HEK293 (cell line): ENCODE measurements around the gene FUBP1.

Experiments used
- FEZF1 ChIP-seq: fragments of 450-650 bp; formaldehyde crosslinking; IDR thresholded peaks from 2 replicates; pipeline ENCODE4 v1.5.1; 2016; ENCODE audit warnings: missing biosample characterization, missing genetic modification characterization
- GLI4 ChIP-seq: fragments of 450-650 bp; formaldehyde crosslinking; IDR thresholded peaks from 2 replicates; pipeline ENCODE4 v1.5.1; 2016; ENCODE audit warnings: missing biosample characterization, missing genetic modification characterization
- GLIS1 ChIP-seq: fragments of 450-650 bp; formaldehyde crosslinking; IDR thresholded peaks from 2 replicates; pipeline ENCODE4 v1.5.1; 2016; ENCODE audit warnings: missing biosample characterization, missing genetic modification characterization
- PRDM10 ChIP-seq: fragments of 450-650 bp; formaldehyde crosslinking; IDR thresholded peaks from 2 replicates; pipeline ENCODE4 v1.5.1; 2016; ENCODE audit warnings: missing biosample characterization, missing genetic modification characterization
- REST ChIP-seq: fragments of 450-650 bp; formaldehyde crosslinking; IDR thresholded peaks from 2 replicates; pipeline ENCODE4 v1.5.1; 2016; ENCODE audit warnings: missing biosample characterization, missing genetic modification characterization
- SCRT1 ChIP-seq: fragments of 450-650 bp; formaldehyde crosslinking; IDR thresholded peaks from 2 replicates; pipeline ENCODE4 v1.5.1; 2016; ENCODE audit warnings: missing biosample characterization, missing genetic modification characterization, borderline replicate concordance
- ZNF112 ChIP-seq: fragments of 450-650 bp; formaldehyde crosslinking; IDR thresholded peaks from 2 replicates; pipeline ENCODE4 v1.5.0; 2017; ENCODE audit warnings: missing biosample characterization, missing genetic modification characterization
- ZNF169 ChIP-seq: fragments of 450-650 bp; formaldehyde crosslinking; IDR thresholded peaks from 2 replicates; pipeline ENCODE4 v1.5.1; 2016; ENCODE audit warnings: missing biosample characterization, missing genetic modification characterization
- ZNF174 ChIP-seq: fragments of 450-650 bp; formaldehyde crosslinking; IDR thresholded peaks from 2 replicates; pipeline ENCODE4 v1.5.0; 2017; ENCODE audit warnings: missing biosample characterization, mild to moderate bottlenecking, missing genetic modification characterization
- ZNF18 ChIP-seq: fragments of 450-650 bp; formaldehyde crosslinking; IDR thresholded peaks from 2 replicates; pipeline ENCODE4 v1.5.1; 2016; ENCODE audit warnings: missing biosample characterization, missing genetic modification characterization
- ZNF202 ChIP-seq: fragments of 450-650 bp; formaldehyde crosslinking; IDR thresholded peaks from 2 replicates; pipeline ENCODE4 v1.5.1; 2016; ENCODE audit warnings: missing biosample characterization, missing genetic modification characterization, borderline replicate concordance
- ZNF211 ChIP-seq: fragments of 450-650 bp; formaldehyde crosslinking; IDR thresholded peaks from 2 replicates; pipeline ENCODE4 v1.5.1; 2016; ENCODE audit warnings: low read depth, missing biosample characterization, missing genetic modification characterization
- ZNF266 ChIP-seq: fragments of 450-650 bp; formaldehyde crosslinking; IDR thresholded peaks from 2 replicates; pipeline ENCODE4 v1.5.1; 2016; ENCODE audit warnings: missing biosample characterization, missing genetic modification characterization, low read depth
- ZNF292 ChIP-seq: fragments of 450-650 bp; formaldehyde crosslinking; IDR thresholded peaks from 2 replicates; pipeline ENCODE4 v1.5.1; 2016; ENCODE audit warnings: low read depth, missing biosample characterization, missing genetic modification characterization, borderline replicate concordance
- ZNF366 ChIP-seq: fragments of 450-650 bp; formaldehyde crosslinking; conservative IDR thresholded peaks from 2 replicates; pipeline ENCODE4 v1.5.1; 2016; ENCODE audit warnings: missing biosample characterization, missing genetic modification characterization
- ZNF37A ChIP-seq: fragments of 450-650 bp; IDR thresholded peaks from 2 replicates; pipeline ENCODE4 v1.5.1; 2018; ENCODE audit warnings: missing biosample characterization, missing genetic modification characterization
- ZNF449 ChIP-seq: fragments of 450-650 bp; formaldehyde crosslinking; IDR thresholded peaks from 2 replicates; pipeline ENCODE4 v1.5.1; 2017; ENCODE audit warnings: missing biosample characterization, mild to moderate bottlenecking, missing genetic modification characterization, moderate library complexity
- ZNF513 ChIP-seq: fragments of 450-650 bp; IDR thresholded peaks from 2 replicates; pipeline ENCODE4 v1.5.1; 2018; ENCODE audit warnings: missing biosample characterization, missing genetic modification characterization
- ZNF529 ChIP-seq: fragments of 450-650 bp; formaldehyde crosslinking; IDR thresholded peaks from 2 replicates; pipeline ENCODE4 v1.5.1; 2017; ENCODE audit warnings: missing genetic modification characterization, missing biosample characterization; ENCODE audit not compliant: insufficient replicate concordance
- ZNF560 ChIP-seq: fragments of 450-650 bp; formaldehyde crosslinking; IDR thresholded peaks from 2 replicates; pipeline ENCODE4 v1.5.1; 2017; ENCODE audit warnings: missing biosample characterization, missing genetic modification characterization, borderline replicate concordance
- ZNF561 ChIP-seq: fragments of 450-650 bp; IDR thresholded peaks from 2 replicates; pipeline ENCODE4 v1.5.1; 2018; ENCODE audit warnings: missing biosample characterization, missing genetic modification characterization, borderline replicate concordance
- ZNF610 ChIP-seq: fragments of 450-650 bp; formaldehyde crosslinking; IDR thresholded peaks from 2 replicates; pipeline ENCODE4 v1.5.1; 2016; ENCODE audit warnings: missing biosample characterization, missing genetic modification characterization, borderline replicate concordance
- ZNF629 ChIP-seq: fragments of 450-650 bp; formaldehyde crosslinking; IDR thresholded peaks from 2 replicates; pipeline ENCODE4 v1.5.1; 2017; ENCODE audit warnings: missing biosample characterization, missing genetic modification characterization
- ZNF660 ChIP-seq: fragments of 450-650 bp; IDR thresholded peaks from 2 replicates; pipeline ENCODE4 v1.5.1; 2018; ENCODE audit warnings: missing biosample characterization, mild to moderate bottlenecking, missing genetic modification characterization
- ZNF707 ChIP-seq: fragments of 450-650 bp; formaldehyde crosslinking; IDR thresholded peaks from 2 replicates; pipeline ENCODE4 v1.5.1; 2016; ENCODE audit warnings: missing biosample characterization, missing genetic modification characterization
- ZNF776 ChIP-seq: fragments of 450-650 bp; formaldehyde crosslinking; IDR thresholded peaks from 2 replicates; pipeline ENCODE4 v1.5.0; 2017; ENCODE audit warnings: missing biosample characterization, missing genetic modification characterization, borderline replicate concordance
- ZNF792 ChIP-seq: fragments of 450-650 bp; formaldehyde crosslinking; IDR thresholded peaks from 2 replicates; pipeline ENCODE4 v1.5.1; 2016; ENCODE audit warnings: missing biosample characterization, missing genetic modification characterization
- ZSCAN16 ChIP-seq: fragments of 450-650 bp; formaldehyde crosslinking; IDR thresholded peaks from 2 replicates; pipeline ENCODE4 v1.5.1; 2016; ENCODE audit warnings: missing biosample characterization, missing genetic modification characterization
- ZSCAN30 ChIP-seq: fragments of 450-650 bp; IDR thresholded peaks from 2 replicates; pipeline ENCODE4 v1.5.1; 2018; ENCODE audit warnings: missing biosample characterization, mild to moderate bottlenecking, missing genetic modification characterization, moderate library complexity

Gene FUBP1

GRCh38 chr1:77978293-77978968, 441 bp downstream of the FUBP1 start (continued):
- TF ChIP-seq PRDM10 (tag by site-specific recombination) (peak; percentile 66), ZNF449 (tag by site-specific recombination) (no peak), ZNF610 (tag by site-specific recombination) (no peak), GLI4 (tag by site-specific recombination) (no peak), ZNF169 (tag by site-specific recombination) (no peak), GLIS1 (tag by site-specific recombination) (no peak), FEZF1 (tag by site-specific recombination) (peak; percentile 66; the same call in 1 of the 2 replicates), ZNF707 (tag by site-specific recombination) (no peak), ZNF529 (tag by site-specific recombination) (no peak), ZNF174 (tag by site-specific recombination) (no peak), ZNF37A (no peak), ZNF776 (tag by site-specific recombination) (no peak), ZNF202 (no peak), ZSCAN30 (tag by site-specific recombination) (peak; percentile 77), ZNF366 (tag by site-specific recombination) (no peak; the same call in 1 of the 2 replicates), ZSCAN16 (no peak), ZNF266 (no peak), ZNF18 (tag by site-specific recombination) (no peak), ZNF561 (tag by site-specific recombination) (no peak), SCRT1 (no peak), ZNF660 (tag by site-specific recombination) (peak; percentile 5; the same call in 1 of the 2 replicates), REST (tag by site-specific recombination) (no peak), ZNF560 (tag by site-specific recombination) (no peak), ZNF629 (tag by site-specific recombination) (peak; percentile 7), ZNF513 (tag by site-specific recombination) (no peak; the same call in 1 of the 2 replicates), ZNF211 (tag by site-specific recombination) (no peak), ZNF792 (0 out of 2 replicates have a peak, but pooled peaks have one; percentile 58), ZNF112 (tag by site-specific recombination) (no peak), ZNF292 (tag by site-specific recombination) (no peak)
